Measurements from ENCODE around the gene TMPRSS13.

DNA sequence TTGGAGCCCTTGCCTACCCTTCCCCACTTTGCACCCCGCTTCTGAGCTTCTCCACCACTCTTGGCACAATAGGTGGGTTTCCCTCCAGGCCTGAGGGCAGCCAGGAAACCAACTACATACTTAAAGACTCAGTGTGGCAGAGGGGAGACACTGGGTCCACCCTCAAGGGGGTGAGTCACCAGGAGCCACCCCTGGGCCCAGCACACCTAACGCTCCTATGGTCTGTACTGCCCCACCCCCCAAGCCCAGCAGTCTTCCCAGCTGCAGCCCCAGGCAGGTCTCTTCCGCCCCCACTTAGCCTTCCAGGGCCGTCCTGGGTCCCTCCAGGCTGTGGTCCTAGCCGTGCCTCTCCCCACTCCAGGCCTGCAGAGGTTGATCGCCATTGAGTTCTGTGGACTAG is 3.2 kb upstream of the TMPRSS13 start:
- TF ChIP-seq, protein P1, sequence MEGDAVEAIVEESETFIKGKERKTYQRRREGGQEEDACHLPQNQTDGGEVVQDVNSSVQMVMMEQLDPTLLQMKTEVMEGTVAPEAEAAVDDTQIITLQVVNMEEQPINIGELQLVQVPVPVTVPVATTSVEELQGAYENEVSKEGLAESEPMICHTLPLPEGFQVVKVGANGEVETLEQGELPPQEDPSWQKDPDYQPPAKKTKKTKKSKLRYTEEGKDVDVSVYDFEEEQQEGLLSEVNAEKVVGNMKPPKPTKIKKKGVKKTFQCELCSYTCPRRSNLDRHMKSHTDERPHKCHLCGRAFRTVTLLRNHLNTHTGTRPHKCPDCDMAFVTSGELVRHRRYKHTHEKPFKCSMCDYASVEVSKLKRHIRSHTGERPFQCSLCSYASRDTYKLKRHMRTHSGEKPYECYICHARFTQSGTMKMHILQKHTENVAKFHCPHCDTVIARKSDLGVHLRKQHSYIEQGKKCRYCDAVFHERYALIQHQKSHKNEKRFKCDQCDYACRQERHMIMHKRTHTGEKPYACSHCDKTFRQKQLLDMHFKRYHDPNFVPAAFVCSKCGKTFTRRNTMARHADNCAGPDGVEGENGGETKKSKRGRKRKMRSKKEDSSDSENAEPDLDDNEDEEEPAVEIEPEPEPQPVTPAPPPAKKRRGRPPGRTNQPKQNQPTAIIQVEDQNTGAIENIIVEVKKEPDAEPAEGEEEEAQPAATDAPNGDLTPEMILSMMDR (IDR thresholded peaks at IDR 0.05) = no peak
- no peak for TF ChIP-seq JUNB (IDR thresholded peaks at IDR 0.05)
- TF ChIP-seq, protein P2, sequence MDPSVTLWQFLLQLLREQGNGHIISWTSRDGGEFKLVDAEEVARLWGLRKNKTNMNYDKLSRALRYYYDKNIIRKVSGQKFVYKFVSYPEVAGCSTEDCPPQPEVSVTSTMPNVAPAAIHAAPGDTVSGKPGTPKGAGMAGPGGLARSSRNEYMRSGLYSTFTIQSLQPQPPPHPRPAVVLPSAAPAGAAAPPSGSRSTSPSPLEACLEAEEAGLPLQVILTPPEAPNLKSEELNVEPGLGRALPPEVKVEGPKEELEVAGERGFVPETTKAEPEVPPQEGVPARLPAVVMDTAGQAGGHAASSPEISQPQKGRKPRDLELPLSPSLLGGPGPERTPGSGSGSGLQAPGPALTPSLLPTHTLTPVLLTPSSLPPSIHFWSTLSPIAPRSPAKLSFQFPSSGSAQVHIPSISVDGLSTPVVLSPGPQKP (IDR thresholded peaks at IDR 0.05; ENCODE audit: low read depth, low read length) = no peak
- no peak for TF ChIP-seq HOXA7 (CRISPR knock-in tag; IDR thresholded peaks at IDR 0.05)
- no peak for TF ChIP-seq BHLHE40 (IDR thresholded peaks at IDR 0.05; ENCODE audit: low read depth, low read length)
- no peak for TF ChIP-seq RCOR1 (IDR thresholded peaks at IDR 0.05; ENCODE audit: low read depth, low read length)
- TF ChIP-seq, protein P3, sequence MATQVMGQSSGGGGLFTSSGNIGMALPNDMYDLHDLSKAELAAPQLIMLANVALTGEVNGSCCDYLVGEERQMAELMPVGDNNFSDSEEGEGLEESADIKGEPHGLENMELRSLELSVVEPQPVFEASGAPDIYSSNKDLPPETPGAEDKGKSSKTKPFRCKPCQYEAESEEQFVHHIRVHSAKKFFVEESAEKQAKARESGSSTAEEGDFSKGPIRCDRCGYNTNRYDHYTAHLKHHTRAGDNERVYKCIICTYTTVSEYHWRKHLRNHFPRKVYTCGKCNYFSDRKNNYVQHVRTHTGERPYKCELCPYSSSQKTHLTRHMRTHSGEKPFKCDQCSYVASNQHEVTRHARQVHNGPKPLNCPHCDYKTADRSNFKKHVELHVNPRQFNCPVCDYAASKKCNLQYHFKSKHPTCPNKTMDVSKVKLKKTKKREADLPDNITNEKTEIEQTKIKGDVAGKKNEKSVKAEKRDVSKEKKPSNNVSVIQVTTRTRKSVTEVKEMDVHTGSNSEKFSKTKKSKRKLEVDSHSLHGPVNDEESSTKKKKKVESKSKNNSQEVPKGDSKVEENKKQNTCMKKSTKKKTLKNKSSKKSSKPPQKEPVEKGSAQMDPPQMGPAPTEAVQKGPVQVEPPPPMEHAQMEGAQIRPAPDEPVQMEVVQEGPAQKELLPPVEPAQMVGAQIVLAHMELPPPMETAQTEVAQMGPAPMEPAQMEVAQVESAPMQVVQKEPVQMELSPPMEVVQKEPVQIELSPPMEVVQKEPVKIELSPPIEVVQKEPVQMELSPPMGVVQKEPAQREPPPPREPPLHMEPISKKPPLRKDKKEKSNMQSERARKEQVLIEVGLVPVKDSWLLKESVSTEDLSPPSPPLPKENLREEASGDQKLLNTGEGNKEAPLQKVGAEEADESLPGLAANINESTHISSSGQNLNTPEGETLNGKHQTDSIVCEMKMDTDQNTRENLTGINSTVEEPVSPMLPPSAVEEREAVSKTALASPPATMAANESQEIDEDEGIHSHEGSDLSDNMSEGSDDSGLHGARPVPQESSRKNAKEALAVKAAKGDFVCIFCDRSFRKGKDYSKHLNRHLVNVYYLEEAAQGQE (IDR thresholded peaks at IDR 0.05) = no peak
- no peak for TF ChIP-seq CBX8 (IDR thresholded peaks at IDR 0.05)
- TF ChIP-seq POLR2A (IDR thresholded peaks at IDR 0.05; ENCODE audit: low read length) = no peak

All from A549 (cell line).